Measurements from ENCODE around the gene OR2T34. TPM values are rescaled to one million over a fixed set of nuclear protein-coding genes. Genes with fewer than 3 reads are reported as not detected.
"Not testable (repeated sequence)": the region's sequence is repeated elsewhere in the genome, so short reads cannot be mapped to it uniquely, and the experiment has no call there.

Gene OR2T34
- polyA plus RNA-seq, 4 donors: not detected

GRCh38 chr1:248597589-248597988 is 23.0 kb upstream of the OR2T34 start, which contains the start of gene OR2T10:
Gene OR2T10 (minus strand): TSS chr1:248597700. CDS start chr1:248593768, 3,932 bp downstream.
- Histone ChIP-seq H3K4me3 (ENCODE audit: low read depth in 1 of 3, low read length in 3 of 3) (no peak within 1 kb of the TSS), H3K36me3 (ENCODE audit: control insufficient read depth in 3 of 3, insufficient read depth in 2 of 3, low read depth in 1 of 3, low read length in 3 of 3) (no peaks in the 10 kb centered on the region), H3K4me1 (ENCODE audit: control insufficient read depth in 3 of 3, insufficient read depth in 2 of 3, low read depth in 1 of 3, low read length in 2 of 3) (no peaks in the 10 kb centered on the region), H3K27me3 (ENCODE audit: control insufficient read depth in 3 of 3, insufficient read depth in 3 of 3, low read length in 3 of 3) (no peaks in the 10 kb centered on the region), H3K27ac (ENCODE audit: low read depth in 1 of 3, low read length in 2 of 3) (no peak within 1 kb of the TSS), H3K9me3 (ENCODE audit: control insufficient read depth in 2 of 2, insufficient read depth in 1 of 2, low read depth in 1 of 2, low read length in 1 of 2) (no peaks in the 10 kb centered on the region)
- 87 to 95% (median 91%) methylated on average over 6 of the region's 6 CpGs for WGBS, 3 donors
- FAIRE-seq (no peak), DNase-seq (no peak)

GRCh38 chr1:248596615-248597014 is 22.1 kb upstream of the OR2T34 start:
- 33 to 76% (median 60%) methylated on average over 2 of the region's 2 CpGs for WGBS, 3 donors
- DNase-seq (no peak), FAIRE-seq (no peak)
- no peaks in the 10 kb centered on the region for H3K36me3 ChIP-seq (ENCODE audit: control insufficient read depth in 3 of 3, insufficient read depth in 2 of 3, low read depth in 1 of 3, low read length in 3 of 3)
- no peaks in the 10 kb centered on the region for H3K4me1 ChIP-seq (ENCODE audit: control insufficient read depth in 3 of 3, insufficient read depth in 2 of 3, low read depth in 1 of 3, low read length in 2 of 3)
- no peaks in the 10 kb centered on the region for H3K27me3 ChIP-seq (ENCODE audit: control insufficient read depth in 3 of 3, insufficient read depth in 3 of 3, low read length in 3 of 3)
- no peak overlapping the region for H3K4me3 ChIP-seq (ENCODE audit: low read depth in 1 of 3, low read length in 3 of 3)
- H3K9me3 ChIP-seq (ENCODE audit: control insufficient read depth in 2 of 2, insufficient read depth in 1 of 2, low read depth in 1 of 2, low read length in 1 of 2): no peaks in the 10 kb centered on the region
- no peak overlapping the region for H3K27ac ChIP-seq (ENCODE audit: low read depth in 1 of 3, low read length in 2 of 3)

- DNase-seq (no peak), FAIRE-seq (no peak)
- no peaks in the 10 kb centered on the region for H3K27me3 ChIP-seq (ENCODE audit: control insufficient read depth in 3 of 3, insufficient read depth in 3 of 3, low read length in 3 of 3)
- no peaks in the 10 kb centered on the region for H3K9me3 ChIP-seq (ENCODE audit: control insufficient read depth in 2 of 2, insufficient read depth in 1 of 2, low read depth in 1 of 2, low read length in 1 of 2)
- 80 to 85% (median 84%) methylated on average over 5 of the region's 5 CpGs for WGBS, 3 donors
- H3K4me3 ChIP-seq (ENCODE audit: low read depth in 1 of 3, low read length in 3 of 3): no peak overlapping the region
- H3K27ac ChIP-seq (ENCODE audit: low read depth in 1 of 3, low read length in 2 of 3): no peak overlapping the region
- H3K4me1 ChIP-seq (ENCODE audit: control insufficient read depth in 3 of 3, insufficient read depth in 2 of 3, low read depth in 1 of 3, low read length in 2 of 3): no peaks in the 10 kb centered on the region
- H3K36me3 ChIP-seq (ENCODE audit: control insufficient read depth in 3 of 3, insufficient read depth in 2 of 3, low read depth in 1 of 3, low read length in 3 of 3): no peaks in the 10 kb centered on the region
Measured at GRCh38 chr1:248593226-248593625, 18.7 kb upstream of the OR2T34 start.

- DNase-seq (no peak), FAIRE-seq (no peak)
- Histone ChIP-seq H3K4me3 (ENCODE audit: low read depth in 1 of 3, low read length in 3 of 3) (no peak overlapping the region), H3K27me3 (ENCODE audit: control insufficient read depth in 3 of 3, insufficient read depth in 3 of 3, low read length in 3 of 3) (no peaks in the 10 kb centered on the region), H3K4me1 (ENCODE audit: control insufficient read depth in 3 of 3, insufficient read depth in 2 of 3, low read depth in 1 of 3, low read length in 2 of 3) (no peaks in the 10 kb centered on the region), H3K36me3 (ENCODE audit: control insufficient read depth in 3 of 3, insufficient read depth in 2 of 3, low read depth in 1 of 3, low read length in 3 of 3) (no peaks in the 10 kb centered on the region), H3K9me3 (ENCODE audit: control insufficient read depth in 2 of 2, insufficient read depth in 1 of 2, low read depth in 1 of 2, low read length in 1 of 2) (no peaks in the 10 kb centered on the region), H3K27ac (ENCODE audit: low read depth in 1 of 3, low read length in 2 of 3) (no peak overlapping the region)
- 67 to 77% (median 71%) methylated on average over 1 of the region's 1 CpG for WGBS, 3 donors
Measured at GRCh38 chr1:248592655-248593054, 18.1 kb upstream of the OR2T34 start.

- FAIRE-seq (no peak), DNase-seq (no peak)
- no peak overlapping the region for H3K4me3 ChIP-seq (ENCODE audit: low read depth in 1 of 3, low read length in 3 of 3)
- H3K9me3 ChIP-seq (ENCODE audit: control insufficient read depth in 2 of 2, insufficient read depth in 1 of 2, low read depth in 1 of 2, low read length in 1 of 2): no peaks in the 10 kb centered on the region
- no peak overlapping the region for H3K27ac ChIP-seq (ENCODE audit: low read depth in 1 of 3, low read length in 2 of 3)
- 90 to 94% (median 94%) methylated on average over 17 of the region's 17 CpGs for WGBS, 3 donors
- H3K4me1 ChIP-seq (ENCODE audit: control insufficient read depth in 3 of 3, insufficient read depth in 2 of 3, low read depth in 1 of 3, low read length in 2 of 3): no peaks in the 10 kb centered on the region
- H3K27me3 ChIP-seq (ENCODE audit: control insufficient read depth in 3 of 3, insufficient read depth in 3 of 3, low read length in 3 of 3): no peaks in the 10 kb centered on the region
- H3K36me3 ChIP-seq (ENCODE audit: control insufficient read depth in 3 of 3, insufficient read depth in 2 of 3, low read depth in 1 of 3, low read length in 3 of 3): no peaks in the 10 kb centered on the region
Measured at GRCh38 chr1:248590055-248590454, 15.5 kb upstream of the OR2T34 start.

GRCh38 chr1:248589334-248589733 is 14.8 kb upstream of the OR2T34 start:
- FAIRE-seq (no peak), DNase-seq (no peak)
- no peaks in the 10 kb centered on the region for H3K27me3 ChIP-seq (ENCODE audit: control insufficient read depth in 3 of 3, insufficient read depth in 3 of 3, low read length in 3 of 3)
- no peak overlapping the region for H3K27ac ChIP-seq (ENCODE audit: low read depth in 1 of 3, low read length in 2 of 3)
- 73 to 80% (median 78%) methylated on average over 3 of the region's 3 CpGs for WGBS, 3 donors
- no peaks in the 10 kb centered on the region for H3K36me3 ChIP-seq (ENCODE audit: control insufficient read depth in 3 of 3, insufficient read depth in 2 of 3, low read depth in 1 of 3, low read length in 3 of 3)
- no peak overlapping the region for H3K4me3 ChIP-seq (ENCODE audit: low read depth in 1 of 3, low read length in 3 of 3)
- no peaks in the 10 kb centered on the region for H3K4me1 ChIP-seq (ENCODE audit: control insufficient read depth in 3 of 3, insufficient read depth in 2 of 3, low read depth in 1 of 3, low read length in 2 of 3)
- no peaks in the 10 kb centered on the region for H3K9me3 ChIP-seq (ENCODE audit: control insufficient read depth in 2 of 2, insufficient read depth in 1 of 2, low read depth in 1 of 2, low read length in 1 of 2)

- H3K4me1 ChIP-seq (ENCODE audit: control insufficient read depth in 3 of 3, insufficient read depth in 2 of 3, low read depth in 1 of 3, low read length in 2 of 3): no peaks in the 10 kb centered on the region
- no peak overlapping the region for H3K27ac ChIP-seq (ENCODE audit: low read depth in 1 of 3, low read length in 2 of 3)
- H3K36me3 ChIP-seq (ENCODE audit: control insufficient read depth in 3 of 3, insufficient read depth in 2 of 3, low read depth in 1 of 3, low read length in 3 of 3): no peaks in the 10 kb centered on the region
- 79 to 84% (median 79%) methylated on average over 3 of the region's 3 CpGs for WGBS, 3 donors
- no peak overlapping the region for H3K4me3 ChIP-seq (ENCODE audit: low read depth in 1 of 3, low read length in 3 of 3)
- DNase-seq: no peak
- no peak for FAIRE-seq
- no peaks in the 10 kb centered on the region for H3K27me3 ChIP-seq (ENCODE audit: control insufficient read depth in 3 of 3, insufficient read depth in 3 of 3, low read length in 3 of 3)
- no peaks in the 10 kb centered on the region for H3K9me3 ChIP-seq (ENCODE audit: control insufficient read depth in 2 of 2, insufficient read depth in 1 of 2, low read depth in 1 of 2, low read length in 1 of 2)
Measured at GRCh38 chr1:248585266-248585665, 10.7 kb upstream of the OR2T34 start.

- FAIRE-seq (no peak), DNase-seq (no peak)
- H3K27ac ChIP-seq (ENCODE audit: low read depth in 1 of 3, low read length in 2 of 3): no peak overlapping the region
- H3K9me3 ChIP-seq (ENCODE audit: control insufficient read depth in 2 of 2, insufficient read depth in 1 of 2, low read depth in 1 of 2, low read length in 1 of 2): no peaks in the 10 kb centered on the region
- no peak overlapping the region for H3K4me3 ChIP-seq (ENCODE audit: low read depth in 1 of 3, low read length in 3 of 3)
- H3K27me3 ChIP-seq (ENCODE audit: control insufficient read depth in 3 of 3, insufficient read depth in 3 of 3, low read length in 3 of 3): no peaks in the 10 kb centered on the region
- 73 to 79% (median 76%) methylated on average over 9 of the region's 9 CpGs for WGBS, 3 donors
- no peaks in the 10 kb centered on the region for H3K4me1 ChIP-seq (ENCODE audit: control insufficient read depth in 3 of 3, insufficient read depth in 2 of 3, low read depth in 1 of 3, low read length in 2 of 3)
- no peaks in the 10 kb centered on the region for H3K36me3 ChIP-seq (ENCODE audit: control insufficient read depth in 3 of 3, insufficient read depth in 2 of 3, low read depth in 1 of 3, low read length in 3 of 3)
Measured at GRCh38 chr1:248576260-248576980, 1.9 kb upstream of the OR2T34 start.

- H3K4me3 ChIP-seq (ENCODE audit: low read depth in 1 of 3, low read length in 3 of 3); DNase-seq; H3K27ac ChIP-seq (ENCODE audit: low read depth in 1 of 3, low read length in 2 of 3); FAIRE-seq; H3K4me1 ChIP-seq (ENCODE audit: control insufficient read depth in 3 of 3, insufficient read depth in 2 of 3, low read depth in 1 of 3, low read length in 2 of 3); H3K36me3 ChIP-seq (ENCODE audit: control insufficient read depth in 3 of 3, insufficient read depth in 2 of 3, low read depth in 1 of 3, low read length in 3 of 3); H3K9me3 ChIP-seq (ENCODE audit: control insufficient read depth in 2 of 2, insufficient read depth in 1 of 2, low read depth in 1 of 2, low read length in 1 of 2); H3K27me3 ChIP-seq (ENCODE audit: control insufficient read depth in 3 of 3, insufficient read depth in 3 of 3, low read length in 3 of 3): not testable (repeated sequence)
- WGBS, 3 donors: 83 to 93% (median 89%) methylated on average over 5 to 6 of the region's 8 CpGs
Measured at GRCh38 chr1:248573856-248574255, 701 bp downstream of the OR2T34 start.

Measured in small intestine (tissue), 7 donors.